ENCODE data around the gene ZNRF2. TPM values are rescaled to one million over a fixed set of nuclear protein-coding genes. Genes with fewer than 3 reads are reported as not detected.

ZNRF2 gene
- polyA plus RNA-seq, 1 donor, result 11.7 TPM

GRCh38 chr7:30321089-30321881 is 36.9 kb downstream of the ZNRF2 start:
- DNase-seq (ENCODE audit: low read depth), result no peak

- DNase-seq (ENCODE audit: low read depth), result no peak
Measured at GRCh38 chr7:30321882-30322192, 37.4 kb downstream of the ZNRF2 start.

DNA sequence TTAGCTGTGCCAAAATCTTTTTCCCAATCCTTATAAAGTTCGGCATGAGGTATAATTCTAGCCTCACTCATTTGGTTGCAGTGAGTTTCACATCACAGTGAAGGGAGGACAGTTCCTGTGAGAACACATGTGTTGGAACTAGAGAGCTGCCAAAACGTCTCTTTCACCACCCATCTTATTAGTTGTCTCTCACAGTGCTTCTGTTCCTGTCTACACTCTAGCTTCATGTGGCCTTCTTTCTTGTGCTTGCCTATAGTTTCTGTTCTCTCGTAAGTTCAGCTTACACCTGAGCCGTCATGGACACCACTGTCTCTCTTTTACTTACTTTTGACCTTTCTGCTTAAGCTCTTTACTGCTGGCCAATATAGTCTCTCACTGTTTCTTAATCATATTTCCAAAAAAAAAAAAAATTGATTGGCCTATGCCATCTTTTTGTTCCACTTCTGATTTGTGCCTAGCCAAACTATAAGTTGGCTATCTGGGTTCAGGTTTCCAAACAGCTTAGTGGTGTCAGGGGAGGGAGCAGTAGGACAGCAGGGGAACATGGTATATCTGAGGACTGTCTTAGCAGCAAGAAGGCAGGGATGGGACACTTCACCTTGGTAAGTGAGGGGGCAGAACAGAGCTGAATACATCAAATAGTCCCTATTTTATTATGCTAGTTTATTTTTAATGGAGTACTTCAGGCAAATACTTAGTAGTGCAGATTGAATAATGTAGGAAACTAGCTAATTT is 38.0 kb downstream of the ZNRF2 start:
- no peak for DNase-seq (ENCODE audit: low read depth)

DNA sequence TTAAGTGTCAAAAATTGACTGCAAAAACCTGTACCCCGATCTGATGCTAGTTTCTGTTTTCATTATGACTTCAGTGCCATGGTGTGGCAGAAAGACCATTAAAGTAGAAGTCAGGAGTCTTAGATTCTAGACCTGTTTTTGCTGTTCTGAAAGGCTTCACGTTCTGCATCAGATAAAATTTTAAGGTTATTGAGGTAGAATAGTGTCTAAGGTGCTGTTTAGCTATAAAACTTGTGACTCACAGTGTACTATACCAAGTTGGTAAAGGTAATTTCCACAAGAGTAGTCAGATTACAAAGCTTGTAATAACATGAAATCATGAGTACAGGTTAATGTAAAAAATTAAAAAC is 38.6 kb downstream of the ZNRF2 start:
- no peak for DNase-seq (ENCODE audit: low read depth)

DNA sequence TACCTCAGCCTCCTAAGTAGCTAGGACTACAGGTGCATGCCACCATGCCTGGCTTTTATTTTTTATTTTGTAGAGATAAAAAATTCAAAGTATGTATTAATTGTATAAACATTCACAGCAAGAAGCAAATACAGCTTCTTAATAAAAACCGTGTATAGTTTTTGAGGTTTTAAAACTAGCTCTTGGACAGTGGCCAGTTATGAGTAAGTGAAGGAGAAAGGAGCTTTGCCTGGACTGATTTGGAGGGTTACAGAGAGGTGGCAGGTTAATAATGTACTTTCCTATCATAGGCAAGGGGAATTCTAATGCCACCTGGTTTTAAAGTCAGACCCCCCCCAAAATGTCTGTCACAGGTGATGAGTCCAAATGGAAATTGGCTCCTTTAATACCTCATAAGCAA is 43.4 kb downstream of the ZNRF2 start:
- no peak for DNase-seq (ENCODE audit: low read depth)

DNA sequence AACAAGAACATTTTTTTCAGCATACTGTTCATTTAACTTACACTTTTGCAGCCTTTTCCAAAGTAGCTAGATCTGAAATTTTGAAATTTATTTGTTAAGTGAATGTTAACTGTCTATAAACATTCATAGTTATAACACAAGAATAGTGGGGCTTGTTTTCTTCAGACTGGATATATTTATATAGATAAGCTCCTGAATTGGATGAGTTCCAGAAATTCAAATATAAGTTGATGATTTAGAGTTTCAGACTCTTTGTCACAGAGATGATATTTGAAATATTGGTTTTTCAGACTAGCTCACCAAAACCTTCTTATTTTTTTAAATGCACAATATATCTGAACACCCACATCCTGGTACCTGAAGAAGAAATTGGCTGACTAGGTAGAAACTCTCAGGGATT is 44.0 kb downstream of the ZNRF2 start:
- DNase-seq (ENCODE audit: low read depth), result no peak

DNA sequence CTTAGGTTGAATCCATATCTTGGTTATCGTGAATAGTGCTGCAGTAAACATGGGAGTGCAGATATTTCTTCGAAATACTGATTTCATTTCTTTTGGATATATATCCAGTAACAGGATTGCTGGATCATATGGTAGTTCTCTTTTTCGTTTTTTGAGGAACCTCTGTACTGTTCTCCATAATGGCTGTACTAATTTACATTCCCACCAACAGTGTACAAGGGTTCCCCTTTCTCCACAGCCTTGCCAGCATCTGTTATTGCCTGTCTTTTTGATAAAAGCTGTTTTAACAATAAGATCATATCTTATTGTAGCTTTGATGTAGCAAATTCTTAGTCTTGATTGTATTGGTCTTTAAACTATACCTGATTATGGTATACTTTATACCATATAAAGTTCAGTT is 45.3 kb downstream of the ZNRF2 start:
- no peak for DNase-seq (ENCODE audit: low read depth)

- DNase-seq (ENCODE audit: low read depth), result no peak
Measured at GRCh38 chr7:30330134-30331111, 46.0 kb downstream of the ZNRF2 start.

DNA sequence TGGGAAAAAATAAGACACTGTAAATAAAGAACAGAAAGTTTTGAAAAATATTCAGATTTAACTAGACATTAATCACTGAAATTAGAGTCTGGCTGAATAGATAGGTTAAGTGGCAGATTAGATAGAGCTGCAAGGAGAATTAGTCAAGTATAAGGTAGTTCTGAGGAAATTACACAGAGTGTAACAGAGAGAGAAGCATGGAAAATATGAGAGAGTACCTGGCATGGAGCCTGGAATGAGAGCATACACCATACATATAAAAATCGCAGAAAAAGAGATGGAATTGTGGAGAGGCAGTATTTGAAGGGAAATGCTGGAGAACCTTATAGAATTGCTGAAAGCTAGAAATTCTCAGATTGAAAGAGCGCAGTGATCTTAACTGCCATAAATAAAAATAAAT is 46.9 kb downstream of the ZNRF2 start:
- no peak for DNase-seq (ENCODE audit: low read depth)

DNA sequence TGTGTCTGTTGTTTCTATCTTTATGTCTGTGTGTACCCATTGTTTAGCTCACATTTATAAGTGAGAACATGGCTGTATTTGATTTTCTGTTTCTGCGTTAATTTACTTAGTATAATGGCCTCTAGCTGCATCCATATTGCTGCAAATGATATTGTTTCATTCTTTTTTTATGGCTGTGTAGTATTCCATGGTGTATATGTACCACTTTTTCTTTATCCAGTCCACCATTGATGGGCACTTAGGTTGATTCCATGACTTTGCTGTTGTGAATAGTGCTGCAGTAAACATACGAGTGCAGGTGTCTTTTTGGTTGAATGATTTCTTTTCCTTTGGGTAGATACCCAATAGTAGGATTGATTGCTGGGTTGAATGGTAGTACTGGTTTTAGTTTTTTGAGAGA is 48.2 kb downstream of the ZNRF2 start:
- DNase-seq (ENCODE audit: low read depth), result no peak

DNA sequence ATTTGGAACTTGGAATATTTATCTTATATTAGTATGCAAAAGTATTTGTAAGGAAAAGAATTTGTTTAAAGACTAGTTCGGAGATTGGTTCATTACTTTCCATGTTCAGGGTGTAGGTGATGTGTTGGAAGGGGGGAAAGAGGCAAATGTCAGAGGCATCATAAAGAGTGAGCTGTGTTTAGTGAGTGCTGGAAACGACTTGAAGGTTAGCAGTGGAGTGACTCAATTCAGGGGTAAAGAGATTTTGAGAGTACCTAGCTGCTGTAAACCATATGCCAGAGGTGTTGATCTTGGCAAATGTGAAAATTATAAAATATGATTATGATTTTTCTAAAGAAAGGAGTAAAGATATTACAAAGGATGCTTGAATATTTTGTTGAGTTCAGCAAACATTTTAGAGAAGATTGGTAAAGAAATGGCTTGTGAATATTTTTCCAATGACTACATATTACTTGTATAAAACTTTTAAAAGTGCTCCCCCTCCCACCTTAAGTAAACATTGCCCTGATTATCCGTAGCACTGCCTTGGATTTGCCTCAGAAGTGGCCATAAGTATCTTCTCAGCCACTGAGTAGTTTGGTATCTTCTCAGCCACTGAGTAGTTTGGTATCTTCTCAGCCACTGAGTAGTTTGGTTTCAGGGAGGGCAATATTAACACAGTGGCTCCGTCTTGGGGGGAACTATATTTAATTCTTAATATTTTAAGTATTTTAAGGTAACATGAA is 51.5 kb downstream of the ZNRF2 start:
- DNase-seq (ENCODE audit: low read depth), result no peak

- DNase-seq (ENCODE audit: low read depth), result no peak
Measured at GRCh38 chr7:30344513-30344912, 60.1 kb downstream of the ZNRF2 start.

DNA sequence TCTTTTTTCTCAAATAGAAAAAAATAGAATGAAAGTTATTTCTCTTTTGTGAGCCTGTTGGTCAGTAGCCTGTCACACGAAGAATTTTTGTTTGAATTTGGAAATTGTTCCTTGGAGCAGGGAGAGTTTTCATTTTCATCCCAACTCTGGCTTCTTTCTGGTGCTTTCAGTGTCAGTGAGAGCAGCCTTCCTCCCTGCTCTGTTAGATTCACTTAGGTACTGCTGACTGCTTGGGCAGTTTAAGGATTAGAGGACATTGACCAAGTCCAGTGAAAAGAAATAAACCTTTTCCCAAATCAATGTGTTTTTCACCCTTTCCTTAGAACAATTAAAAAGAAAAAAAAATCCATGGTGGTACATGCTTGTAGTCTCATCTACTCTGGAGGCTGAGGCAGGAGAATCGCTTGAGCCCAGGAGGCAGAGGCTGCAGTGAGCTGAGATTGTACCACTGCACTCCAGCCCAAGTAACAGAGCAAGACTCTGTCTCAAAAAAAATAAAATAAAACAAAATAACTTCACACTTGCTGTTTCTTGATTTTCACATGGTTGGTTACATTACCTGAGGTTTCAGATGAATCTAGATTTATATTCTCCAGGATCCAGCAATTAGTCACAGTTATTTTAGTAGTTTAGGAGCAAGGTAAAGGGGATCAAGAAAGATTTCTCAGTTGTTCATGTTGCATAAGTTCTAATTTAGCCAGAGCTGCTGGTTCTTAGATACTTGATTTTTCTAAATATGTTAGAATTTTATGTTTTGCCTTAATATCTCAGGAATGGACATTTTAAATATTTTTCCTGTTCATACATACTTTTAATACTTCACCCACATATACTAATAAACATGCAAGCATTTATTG is 63.1 kb downstream of the ZNRF2 start:
- DNase-seq (ENCODE audit: low read depth), result no peak

GRCh38 chr7:30348083-30348560 is 63.7 kb downstream of the ZNRF2 start:
- DNase-seq (ENCODE audit: low read depth), result no peak

- DNase-seq (ENCODE audit: low read depth), result no peak
Measured at GRCh38 chr7:30349170-30349569, 64.8 kb downstream of the ZNRF2 start.

DNA sequence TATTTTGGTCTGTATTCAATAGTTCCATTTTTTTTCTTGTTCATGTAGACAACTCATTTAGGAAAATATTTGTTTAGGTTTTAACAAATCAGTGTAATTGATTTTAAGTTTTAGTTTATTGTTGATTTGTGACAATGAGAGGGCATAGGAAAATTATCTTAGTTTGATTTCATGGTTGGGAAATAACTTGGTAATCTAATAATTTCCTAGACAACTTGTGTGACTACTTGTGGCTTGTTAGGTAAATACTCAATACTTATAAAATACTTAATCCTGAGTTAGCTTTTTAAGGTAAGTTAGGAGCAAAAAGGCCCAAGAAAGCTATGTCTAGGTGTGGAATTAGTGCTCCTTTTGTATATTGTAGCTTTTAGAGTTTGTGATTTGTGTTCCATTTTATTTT is 65.4 kb downstream of the ZNRF2 start:
- no peak for DNase-seq (ENCODE audit: low read depth)

GRCh38 chr7:30351286-30351685 is 66.9 kb downstream of the ZNRF2 start:
- no peak for DNase-seq (ENCODE audit: low read depth)

- no peak for DNase-seq (ENCODE audit: low read depth)
Measured at GRCh38 chr7:30351724-30352123, 67.3 kb downstream of the ZNRF2 start.

GRCh38 chr7:30352169-30352568 is 67.8 kb downstream of the ZNRF2 start:
- no peak for DNase-seq (ENCODE audit: low read depth)

DNA sequence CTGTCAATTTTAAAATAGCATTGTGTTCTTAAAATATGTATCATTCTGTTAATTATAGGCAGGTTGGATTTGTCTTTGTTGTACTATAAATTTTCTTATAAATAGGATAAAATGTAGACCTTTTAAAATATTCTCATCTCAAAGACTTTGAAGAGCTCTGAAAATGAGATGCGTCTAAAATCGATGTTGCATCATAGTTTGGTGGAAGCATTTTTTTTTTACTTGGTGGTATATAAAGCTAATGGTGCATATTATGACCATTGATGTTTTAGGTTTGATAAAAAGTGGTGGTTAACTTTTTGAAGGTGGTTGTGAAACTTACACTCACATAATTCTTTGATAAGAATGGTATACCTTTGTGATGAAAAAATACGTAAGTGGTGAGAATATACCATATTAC is 69.1 kb downstream of the ZNRF2 start:
- DNase-seq (ENCODE audit: low read depth), result no peak
